Spleen (tissue), 11 donors: ENCODE measurements around the gene GALNT11. TPM values are rescaled to one million over a fixed set of nuclear protein-coding genes. Genes with fewer than 3 reads are reported as not detected.

Source experiments
- DNase-seq: peaks from one replicate; pipeline ENCODE4 v3.0.0-alpha.2; 2020
- H3K27ac ChIP-seq, 8 donors: fragments of 200-600 bp; sonication (generic) in 7 of 8; 1 replicate in 4 of 8; 2 replicates in 4 of 8; pipeline versions ENCODE4 v1.5.0 to v1.8.0; 2016 to 2021; ENCODE audit warnings: inconsistent platforms in 4 of 8, mild to moderate bottlenecking in 4 of 8, moderate library complexity in 1 of 8
- H3K27me3 ChIP-seq, 7 donors: fragments of 200-600 bp; sonication (generic) in 6 of 7; replicated peaks in 1 of 7; 1 replicate in 4 of 7; 2 replicates in 3 of 7; pipeline versions ENCODE4 v1.5.0 to v1.8.0; 2016 to 2021; ENCODE audit warnings: inconsistent platforms in 3 of 7, mild to moderate bottlenecking in 1 of 7
- H3K36me3 ChIP-seq, 6 donors: fragments of 200-600 bp; sonication (generic) in 5 of 6; 1 replicate in 4 of 6; 2 replicates in 2 of 6; pipeline versions ENCODE4 v1.5.0 to v1.8.0; 2016 to 2021; ENCODE audit warnings: inconsistent platforms in 2 of 6
- H3K4me1 ChIP-seq, 6 donors: fragments of 200-600 bp; sonication (generic) in 5 of 6; 1 replicate in 3 of 6; 2 replicates in 3 of 6; pipeline versions ENCODE4 v1.5.0 to v1.8.0; 2016 to 2021; ENCODE audit warnings: inconsistent platforms in 3 of 6
- H3K4me3 ChIP-seq, 8 donors: fragments of 200-600 bp; sonication (generic) in 7 of 8; 1 replicate in 4 of 8; 2 replicates in 4 of 8; pipeline versions ENCODE4 v1.5.0 to v1.8.0; 2016 to 2021; ENCODE audit warnings: inconsistent platforms in 4 of 8, mild to moderate bottlenecking in 4 of 8, moderate library complexity in 2 of 8
- H3K9me3 ChIP-seq, 8 donors: fragments of 200-600 bp; sonication (generic) in 7 of 8; 1 replicate in 4 of 8; 2 replicates in 4 of 8; pipeline versions ENCODE4 v1.5.0 to v1.8.0; 2016 to 2021; ENCODE audit warnings: inconsistent platforms in 4 of 8
- CTCF ChIP-seq, 11 experiments: fragments of 200-600 bp in 7 of 11; fragments of 450-650 bp in 4 of 11; sonication (generic) in 4 of 11; IDR thresholded peaks in 8 of 11; conservative IDR thresholded peaks in 3 of 11; 1 replicate in 7 of 11; 2 replicates in 4 of 11; pipeline versions ENCODE4 v1.4.0 to v1.8.0; 2016 to 2021; ENCODE audit warnings: antibody characterized with exemption in 11 of 11, inconsistent platforms in 4 of 11, mild to moderate bottlenecking in 1 of 11
- POLR2A ChIP-seq, 3 donors: fragments of 450-650 bp; IDR thresholded peaks; one replicate each; pipeline ENCODE4 v1.5.1; 2017; ENCODE audit warnings: antibody characterized with exemption in 3 of 3, mild to moderate bottlenecking in 1 of 3
- POLR2AphosphoS5 ChIP-seq, 3 donors: sonication (generic); formaldehyde crosslinking; IDR thresholded peaks; one replicate each; pipeline ENCODE4 v1.5.1; 2017; ENCODE audit warnings: antibody characterized with exemption in 3 of 3
- WGBS, 5 donors: extraction: QIAGEN DNeasy Blood & Tissue Kit in 3 of 5; methylation state at CpG; one replicate each; pipeline versions ENCODE4 v1.1.5 to v1.1.7; 2013 to 2018; 5-methylcytosine and 5-hydroxymethylcytosine counted together
- intact Hi-C: fragments of 100-400 bp; cut with DNase I; formaldehyde crosslinking; loops from one replicate; pipeline ENCODE4 v1.15.0; 2023; ENCODE audit warnings: low total_unique reads
- polyA plus RNA-seq, 3 donors: library from polyadenylated mRNA; stranded (reverse); fragments of 200-250 nt; gene quantifications; one replicate each; pipeline ENCODE4 v1.2.1, GENCODE V29; 2013
- total RNA-seq, 7 donors: library from RNA; depleted of rRNA in 3 of 7; stranded (reverse); fragments of >200 nt in 3 of 7; fragmentation: NEBNext Ultra II Directional in 4 of 7; extraction: Animal tissue kit (Norgen Biotek cat#: 25700) in 4 of 7; gene quantifications; one replicate each; pipeline versions ENCODE4 v1.1.0 to v1.2.1, GENCODE V29; 2016 to 2021
- donor health status: healthy with polysubstance abuse.
- donor health status: DM: no; HTN: no; CAD: no; lungs with moderate emphysema.
- donor health status: DM: no; HTN: no; CAD: no.
- donor health status: Bipolar disorder and iron deficiency.
- donor health status: healthy.
- donor health status: DM: no; HTN: no; CAD: no.
- donor health status: DM: yes; HTN: yes; CAD: no.

GALNT11 gene
- total and polyA plus RNA-seq, 10 donors: 9.7 to 46.0 (median 29.0) TPM

- Histone ChIP-seq H3K4me1 (no peaks in the 10 kb centered on the region), H3K27ac (no peak overlapping the region), H3K36me3 (no peaks in the 10 kb centered on the region), H3K9me3 (peaks cover 3 to 63% (median 50%) of the 10 kb centered on the region in 8 donors), H3K27me3 (no peaks in the 10 kb centered on the region), H3K4me3 (no peak overlapping the region)
- TF ChIP-seq POLR2A (IDR thresholded peaks at IDR 0.05) (no peak), CTCF (IDR thresholded peaks at IDR 0.05 in 8 of 11, conservative IDR thresholded peaks at IDR 0.05 in 3 of 11) (no peak), POLR2AphosphoS5 (IDR thresholded peaks at IDR 0.05) (no peak)
- no peak for DNase-seq
- intact Hi-C loops: no loop called here
Measured at GRCh38 chr7:152046531-152046930, 21.1 kb downstream of the GALNT11 start.

- intact Hi-C loops: no loop called here
- Histone ChIP-seq H3K4me3 (no peak overlapping the region), H3K27ac (no peak overlapping the region), H3K27me3 (no peaks in the 10 kb centered on the region), H3K36me3 (no peaks in the 10 kb centered on the region), H3K4me1 (no peaks in the 10 kb centered on the region), H3K9me3 (peaks cover 3 to 61% (median 48%) of the 10 kb centered on the region in 8 donors)
- no peak for TF ChIP-seq POLR2AphosphoS5 (IDR thresholded peaks at IDR 0.05)
- TF ChIP-seq POLR2A (IDR thresholded peaks at IDR 0.05): no peak
- TF ChIP-seq CTCF (IDR thresholded peaks at IDR 0.05 in 8 of 11, conservative IDR thresholded peaks at IDR 0.05 in 3 of 11): no peak
- WGBS, 5 donors: 92 to 100% (median 96%) methylated on average over 2 of the region's 2 CpGs
- no peak for DNase-seq
Measured at GRCh38 chr7:152048051-152048450, 22.6 kb downstream of the GALNT11 start.

GRCh38 chr7:152050547-152050971 is 25.1 kb downstream of the GALNT11 start:
- Histone ChIP-seq H3K9me3 (peaks cover 0 to 36% (median 26%) of the 10 kb centered on the region in 8 donors), H3K36me3 (no peaks in the 10 kb centered on the region), H3K27ac (no peak overlapping the region), H3K27me3 (no peaks in the 10 kb centered on the region), H3K4me3 (no peak overlapping the region), H3K4me1 (no peaks in the 10 kb centered on the region)
- intact Hi-C loops: no loop called here
- DNase-seq: no peak
- TF ChIP-seq POLR2A (IDR thresholded peaks at IDR 0.05): no peak
- no peak for TF ChIP-seq CTCF (IDR thresholded peaks at IDR 0.05 in 8 of 11, conservative IDR thresholded peaks at IDR 0.05 in 3 of 11)
- no peak for TF ChIP-seq POLR2AphosphoS5 (IDR thresholded peaks at IDR 0.05)
- WGBS, 5 donors: 72 to 86% (median 79%) methylated on average over 4 of the region's 4 CpGs

GRCh38 chr7:152051968-152052367 is 26.5 kb downstream of the GALNT11 start:
- WGBS, 5 donors: 93 to 99% (median 97%) methylated on average over 3 of the region's 3 CpGs
- DNase-seq: no peak
- no peak overlapping the region for H3K27ac ChIP-seq
- no peaks in the 10 kb centered on the region for H3K27me3 ChIP-seq
- H3K36me3 ChIP-seq: no peaks in the 10 kb centered on the region
- peaks cover 0 to 22% (median 12%) of the 10 kb centered on the region in 8 donors for H3K9me3 ChIP-seq
- no peak overlapping the region for H3K4me3 ChIP-seq
- TF ChIP-seq POLR2AphosphoS5 (IDR thresholded peaks at IDR 0.05) (no peak), POLR2A (IDR thresholded peaks at IDR 0.05) (no peak), CTCF (IDR thresholded peaks at IDR 0.05 in 8 of 11, conservative IDR thresholded peaks at IDR 0.05 in 3 of 11) (no peak)
- intact Hi-C loops: no loop called here
- no peaks in the 10 kb centered on the region for H3K4me1 ChIP-seq
